ENCODE data around the gene DCLK1.
"Not testable (repeated sequence)": the region's sequence is repeated elsewhere in the genome, so short reads cannot be mapped to it uniquely, and the experiment has no call there.

Gene DCLK1

DNA sequence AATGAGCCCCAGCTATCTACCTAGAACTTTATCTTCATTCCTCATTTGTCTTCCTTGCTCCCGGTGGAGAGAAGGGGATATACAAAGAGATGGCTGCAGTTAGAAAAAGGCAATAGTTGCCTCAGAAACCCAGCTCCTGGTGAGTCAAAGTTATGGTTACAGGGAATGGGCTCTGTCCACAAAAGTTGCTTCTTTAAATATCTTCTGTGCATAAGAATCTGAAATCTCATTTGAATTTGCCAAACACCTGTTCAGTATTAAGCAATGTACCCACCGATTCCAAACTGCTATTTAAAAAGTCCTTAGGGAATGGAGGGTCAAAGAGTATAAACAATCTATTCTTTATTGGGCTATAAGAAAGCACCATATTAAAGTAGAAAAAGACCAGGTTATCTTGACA lies 48.4 kb downstream of the DCLK1 start:
- no peak for DNase-seq

GRCh38 chr13:36082396-36082795 lies 48.8 kb downstream of the DCLK1 start:
- no peak for DNase-seq

- no peak for DNase-seq
These were observed 55.0 kb downstream of the DCLK1 start for GRCh38 chr13:36076211-36076610.

DNA sequence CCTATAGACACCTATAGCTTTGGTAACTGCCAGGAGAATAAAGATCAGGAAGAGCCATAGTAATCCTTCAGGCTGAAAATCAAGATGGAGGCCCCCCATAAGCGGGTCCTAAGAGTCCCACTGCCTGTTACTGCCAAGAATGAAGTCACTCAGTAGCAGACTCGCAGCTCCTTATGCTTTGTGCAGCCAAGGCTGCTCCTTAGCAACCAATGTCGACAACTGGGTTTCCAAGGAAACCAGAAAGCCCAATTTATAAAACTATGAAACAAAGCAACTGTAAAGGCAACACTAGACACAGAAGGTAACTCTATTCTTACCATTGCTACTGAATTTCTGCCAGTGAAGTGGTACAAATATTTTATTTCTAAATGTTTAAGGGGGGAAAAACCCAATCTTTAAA lies 56.5 kb downstream of the DCLK1 start:
- DNase-seq, result no peak

- DNase-seq, result no peak
These were observed 58.8 kb downstream of the DCLK1 start for GRCh38 chr13:36072152-36072935.

- not testable (repeated sequence) for DNase-seq
These were observed 60.5 kb downstream of the DCLK1 start for GRCh38 chr13:36070504-36071192.

DNA sequence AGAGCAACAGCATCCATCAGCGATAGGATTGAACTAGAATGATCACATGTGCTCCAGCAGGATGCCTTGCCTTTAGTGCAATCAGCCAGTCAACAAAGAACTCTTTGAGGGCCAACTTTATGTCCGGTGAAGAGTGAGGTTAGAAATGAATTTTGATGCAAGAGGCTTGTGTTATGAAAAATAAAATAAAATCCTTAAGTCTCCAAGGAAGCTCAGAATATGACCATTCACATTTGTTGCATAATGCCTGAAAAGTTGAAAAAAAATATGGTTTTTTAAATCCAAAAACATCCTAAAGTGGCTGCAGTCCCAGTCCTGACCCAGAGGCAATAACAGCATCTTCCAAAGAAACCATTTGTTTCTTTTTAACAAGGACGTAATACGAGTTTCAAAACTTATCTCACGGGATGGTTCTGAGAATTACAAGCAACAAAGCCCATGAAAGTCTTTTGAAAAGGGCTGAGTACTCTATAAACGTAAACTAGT lies 61.3 kb downstream of the DCLK1 start:
- DNase-seq, result no peak

GRCh38 chr13:36068991-36069390 lies 62.2 kb downstream of the DCLK1 start:
- no peak for DNase-seq

GRCh38 chr13:36068566-36068965 lies 62.6 kb downstream of the DCLK1 start:
- no peak for DNase-seq

DNA sequence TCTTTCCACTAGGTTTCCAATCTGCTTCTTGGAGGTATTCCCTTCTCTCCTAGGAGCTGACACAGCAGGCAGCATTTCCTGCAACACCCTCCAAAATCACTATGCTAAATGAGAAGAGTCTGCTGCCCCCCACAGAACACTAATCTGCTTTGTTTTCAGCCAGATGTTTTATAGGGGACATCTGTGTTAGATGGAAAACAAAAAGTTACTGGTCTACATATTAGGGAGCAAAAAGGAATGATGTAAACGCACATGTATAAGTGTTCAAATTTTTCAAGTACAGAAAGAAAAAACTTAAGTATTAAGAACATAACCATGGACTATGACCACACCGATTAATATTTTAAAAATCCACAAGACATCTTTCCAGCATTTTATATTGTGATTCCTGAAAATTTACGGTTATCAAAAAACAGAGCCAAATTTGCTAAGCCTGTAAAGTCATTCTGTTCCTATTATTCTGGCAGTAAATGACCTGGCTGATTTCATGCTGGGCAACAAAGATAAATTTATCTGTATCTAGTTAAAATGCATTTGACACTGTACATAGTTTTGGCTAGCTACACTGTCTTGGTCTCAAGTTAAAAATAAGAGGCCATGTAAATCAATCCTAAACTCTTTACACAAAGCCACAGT lies 63.3 kb downstream of the DCLK1 start:
- no peak for DNase-seq

DNA sequence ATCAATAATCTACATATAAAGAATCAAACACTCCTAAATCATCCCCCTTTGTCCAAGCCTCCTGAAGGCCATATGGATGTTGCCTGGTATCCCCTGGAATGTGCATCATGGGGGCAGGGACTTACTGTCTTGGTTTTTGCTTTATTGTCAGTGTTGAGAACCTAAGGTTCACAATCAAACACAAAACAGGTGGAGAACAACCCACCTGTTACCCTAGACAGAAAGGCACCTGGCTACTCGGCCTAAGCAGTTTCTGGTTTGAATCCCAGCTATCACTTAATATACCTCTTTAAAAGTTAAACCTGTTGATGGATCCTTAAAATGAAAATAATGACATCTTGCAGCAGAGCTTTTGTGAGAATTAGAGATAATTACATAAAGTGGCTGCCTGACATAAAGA lies 68.9 kb downstream of the DCLK1 start:
- DNase-seq, result no peak

GRCh38 chr13:36061621-36062020 lies 69.6 kb downstream of the DCLK1 start:
- DNase-seq, result no peak

DNA sequence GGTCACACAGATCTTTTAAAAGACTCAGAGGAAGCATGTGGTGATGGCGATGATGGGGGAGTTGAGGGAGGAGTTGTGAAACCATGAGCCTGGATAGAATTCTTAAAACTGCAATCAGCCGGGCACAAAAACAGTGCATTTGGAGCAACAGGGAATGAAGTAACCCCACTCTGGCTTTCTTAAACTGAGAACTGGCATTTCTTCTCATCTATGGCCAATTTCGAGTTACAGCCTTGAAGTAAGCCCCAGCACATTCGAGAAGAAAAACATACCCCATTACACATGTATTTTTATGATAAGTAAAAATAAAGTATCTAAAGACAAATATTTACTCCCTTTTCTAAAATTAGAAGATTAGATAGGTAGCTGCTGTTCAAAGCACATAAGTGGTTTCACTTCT lies 70.1 kb downstream of the DCLK1 start:
- no peak for DNase-seq

DNA sequence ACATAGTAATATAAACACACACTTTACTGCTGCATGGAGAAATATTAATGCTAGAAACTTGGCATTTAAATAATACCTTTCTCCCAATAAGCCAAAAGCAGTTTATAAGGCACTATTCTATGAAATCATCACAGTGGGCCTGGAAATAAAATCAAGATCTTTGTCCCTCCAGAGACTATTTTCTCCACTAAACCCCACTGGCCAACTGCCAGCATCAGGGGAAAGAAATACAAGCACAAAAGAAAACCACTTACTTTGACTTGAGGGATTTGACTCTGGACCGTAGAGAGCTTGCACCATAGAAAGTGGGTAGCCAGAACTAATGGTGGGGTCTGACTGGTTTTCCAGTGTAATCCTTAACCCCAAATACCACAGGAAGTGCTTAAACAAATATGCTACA lies 71.9 kb downstream of the DCLK1 start:
- no peak for DNase-seq

DNA sequence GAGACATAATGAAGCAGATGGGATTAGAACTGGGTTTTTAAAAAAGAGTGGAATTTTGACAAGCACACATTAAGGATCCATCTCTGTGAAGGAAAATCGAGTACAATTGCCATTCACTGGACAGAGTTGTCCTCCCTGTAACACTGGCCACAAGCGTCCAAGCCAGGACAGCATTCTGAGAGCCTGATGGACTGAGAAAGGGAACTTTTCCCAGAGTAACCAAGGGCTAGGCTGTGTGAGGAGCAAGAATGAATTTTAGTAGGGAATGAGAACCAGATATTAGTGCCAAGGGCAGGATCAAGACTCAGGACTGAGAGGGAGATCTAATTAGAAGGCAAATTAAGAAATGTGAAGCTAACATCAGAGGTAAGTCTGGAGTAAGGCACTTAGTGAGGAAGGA lies 73.1 kb downstream of the DCLK1 start:
- DNase-seq, result no peak

GRCh38 chr13:36057547-36057946 lies 73.6 kb downstream of the DCLK1 start:
- no peak for DNase-seq

DNA sequence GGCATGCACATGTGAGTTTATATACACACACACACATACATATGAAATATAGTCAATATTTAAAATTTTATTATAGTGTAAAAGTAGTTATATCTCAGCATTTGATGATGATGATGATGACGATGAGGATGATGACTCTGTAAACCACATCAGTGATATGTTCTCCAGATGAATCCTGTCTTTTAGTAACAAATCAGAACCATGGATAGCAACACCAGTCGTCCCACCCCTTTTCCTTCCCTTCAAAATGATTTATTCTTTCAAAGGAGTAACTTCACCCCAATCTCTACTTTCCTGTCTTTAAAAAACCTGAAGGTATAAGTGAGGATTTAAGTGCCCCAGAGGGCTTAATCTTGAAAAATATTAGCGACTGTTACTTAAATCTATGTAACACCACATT lies 74.1 kb downstream of the DCLK1 start:
- no peak for DNase-seq

DNA sequence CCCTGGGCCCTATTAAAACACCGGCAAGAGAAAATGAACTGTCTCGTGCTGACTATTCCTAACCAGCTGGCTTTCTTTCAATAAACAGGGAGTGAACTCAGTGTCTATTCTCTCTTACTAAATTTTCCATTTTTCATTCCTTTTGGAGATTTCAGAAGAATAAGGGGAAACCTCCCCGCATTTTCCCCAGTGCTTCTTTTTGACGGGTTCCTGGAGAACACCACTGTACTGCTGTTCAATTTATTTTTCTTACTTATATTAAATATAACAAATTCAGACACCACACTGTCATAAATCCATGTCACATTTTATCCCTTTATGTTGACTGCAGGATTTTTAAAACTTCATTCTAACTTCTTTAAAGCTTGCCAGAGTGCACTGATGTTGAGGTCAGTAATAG lies 75.8 kb downstream of the DCLK1 start:
- DNase-seq, result no peak

DNA sequence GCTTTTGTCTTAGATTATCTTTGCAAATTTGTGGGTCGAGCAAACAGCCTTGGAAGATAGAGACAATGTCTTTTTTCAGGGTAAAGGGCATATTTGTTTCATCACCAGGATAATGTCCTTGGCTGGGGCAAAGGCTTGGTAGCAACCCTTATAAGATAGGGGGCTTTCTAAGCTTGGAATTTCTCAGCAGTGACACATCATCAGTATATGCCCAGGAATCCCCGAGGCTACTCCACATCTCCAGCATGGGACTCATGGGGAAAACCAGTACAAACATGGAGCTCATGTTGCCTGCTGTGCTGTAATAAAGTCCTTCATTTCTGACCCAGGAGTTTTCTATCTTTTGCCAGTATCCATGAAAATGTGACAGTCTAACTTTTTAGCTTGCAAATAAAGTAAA lies 77.1 kb downstream of the DCLK1 start:
- no peak for DNase-seq

- DNase-seq, result no peak
These were observed 80.1 kb downstream of the DCLK1 start for GRCh38 chr13:36051082-36051481.

GRCh38 chr13:36046672-36047071 lies 84.5 kb downstream of the DCLK1 start:
- no peak for DNase-seq

DNA sequence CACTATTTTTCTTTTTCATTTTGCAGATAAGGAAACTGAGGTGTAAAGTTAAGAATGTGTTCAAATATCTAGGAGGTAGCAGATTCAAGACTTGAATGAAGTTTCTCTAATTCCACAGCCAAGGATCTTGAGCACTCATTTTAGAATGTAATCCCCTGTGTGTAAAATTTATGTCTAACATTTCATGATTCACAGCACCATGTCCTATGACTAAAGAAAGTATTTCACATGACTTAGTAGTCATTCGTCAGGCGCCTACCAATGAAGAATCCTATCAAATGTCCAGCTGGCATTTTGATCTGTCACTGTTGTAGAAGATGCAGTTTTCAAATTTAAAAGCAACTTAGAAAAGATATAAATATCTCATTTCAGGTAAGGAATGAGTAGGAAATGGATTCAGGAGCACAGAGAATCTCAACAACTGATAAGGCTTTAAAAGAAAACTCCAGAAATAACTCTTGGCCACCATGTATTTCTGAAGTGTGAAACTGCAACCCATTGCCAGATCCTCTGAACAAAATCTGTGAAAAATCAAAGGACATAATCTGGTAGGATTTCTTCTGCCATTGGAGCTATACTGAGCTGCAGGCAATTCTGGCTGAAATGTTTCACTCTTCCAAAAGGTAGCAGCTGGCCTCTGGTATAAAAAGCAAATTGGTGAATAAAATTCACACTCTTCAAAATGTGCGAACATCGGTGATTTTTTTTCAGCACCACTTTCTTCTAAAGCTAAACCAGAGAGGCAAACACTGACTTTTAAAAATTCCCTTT lies 92.2 kb downstream of the DCLK1 start:
- no peak for DNase-seq

GRCh38 chr13:36033035-36033434 lies 98.1 kb downstream of the DCLK1 start:
- no peak for DNase-seq

Measured in T-helper 2 cell (primary cell).